ENCODE results near the gene DGKI.

DNA sequence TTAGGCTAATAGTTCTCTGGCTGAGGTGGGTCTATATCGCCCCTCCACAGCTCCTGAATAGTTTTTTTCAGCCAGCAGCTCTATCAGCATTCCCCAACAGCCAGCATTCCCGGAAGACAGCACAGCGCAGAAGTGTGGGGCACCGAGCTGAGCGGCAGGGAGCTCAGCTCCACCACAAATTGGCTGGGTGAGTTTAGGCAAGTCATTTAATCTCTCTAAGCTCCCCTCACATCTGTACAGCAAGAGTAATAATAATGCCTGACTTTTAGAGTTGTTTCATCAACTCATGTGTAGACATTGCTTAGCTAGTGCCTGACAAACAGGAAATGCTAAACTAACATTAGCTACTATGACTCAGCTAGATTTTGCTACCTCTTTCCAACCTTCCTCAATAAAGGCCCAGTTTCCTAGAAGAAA lies 255.3 kb downstream of the DGKI start:
- TF ChIP-seq CTCF (IDR thresholded peaks at IDR 0.05) (no peak), POLR2A (IDR thresholded peaks at IDR 0.05) (no peak)
